GM19193 (cell line): Measurements from ENCODE around the gene PTPN20.

Experiments
- POLR2A ChIP-seq: IDR thresholded peaks from 4 replicates; pipeline ENCODE4 v1.6.1; 2011; ENCODE audit not compliant: insufficient read depth, insufficient read length; ENCODE audit errors: extremely low read depth

The PTPN20 gene

GRCh38 chr10:47020471-47020870, 109.2 kb downstream of the PTPN20 start:
- no peak for TF ChIP-seq POLR2A

DNA sequence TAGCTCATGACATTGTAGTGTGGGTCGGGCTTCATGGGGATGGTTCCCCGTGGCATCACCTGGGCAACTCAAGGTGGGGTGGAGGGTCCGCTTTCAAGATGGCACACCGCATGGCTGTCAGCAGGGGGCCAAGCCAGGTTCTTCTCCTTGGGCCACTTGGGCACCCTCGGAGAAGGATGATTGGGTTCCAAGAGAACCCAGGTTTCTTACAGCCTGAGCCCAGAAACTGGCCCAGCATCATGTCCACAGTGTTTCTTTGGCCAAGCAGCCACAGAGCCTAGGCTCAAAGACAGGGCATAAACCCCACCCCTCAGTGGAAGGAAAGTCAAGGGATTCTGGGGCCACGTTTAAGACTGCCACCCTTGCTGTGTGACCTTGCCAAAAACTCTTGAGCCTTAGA, 110.6 kb downstream of the PTPN20 start:
- no peak for TF ChIP-seq POLR2A

DNA sequence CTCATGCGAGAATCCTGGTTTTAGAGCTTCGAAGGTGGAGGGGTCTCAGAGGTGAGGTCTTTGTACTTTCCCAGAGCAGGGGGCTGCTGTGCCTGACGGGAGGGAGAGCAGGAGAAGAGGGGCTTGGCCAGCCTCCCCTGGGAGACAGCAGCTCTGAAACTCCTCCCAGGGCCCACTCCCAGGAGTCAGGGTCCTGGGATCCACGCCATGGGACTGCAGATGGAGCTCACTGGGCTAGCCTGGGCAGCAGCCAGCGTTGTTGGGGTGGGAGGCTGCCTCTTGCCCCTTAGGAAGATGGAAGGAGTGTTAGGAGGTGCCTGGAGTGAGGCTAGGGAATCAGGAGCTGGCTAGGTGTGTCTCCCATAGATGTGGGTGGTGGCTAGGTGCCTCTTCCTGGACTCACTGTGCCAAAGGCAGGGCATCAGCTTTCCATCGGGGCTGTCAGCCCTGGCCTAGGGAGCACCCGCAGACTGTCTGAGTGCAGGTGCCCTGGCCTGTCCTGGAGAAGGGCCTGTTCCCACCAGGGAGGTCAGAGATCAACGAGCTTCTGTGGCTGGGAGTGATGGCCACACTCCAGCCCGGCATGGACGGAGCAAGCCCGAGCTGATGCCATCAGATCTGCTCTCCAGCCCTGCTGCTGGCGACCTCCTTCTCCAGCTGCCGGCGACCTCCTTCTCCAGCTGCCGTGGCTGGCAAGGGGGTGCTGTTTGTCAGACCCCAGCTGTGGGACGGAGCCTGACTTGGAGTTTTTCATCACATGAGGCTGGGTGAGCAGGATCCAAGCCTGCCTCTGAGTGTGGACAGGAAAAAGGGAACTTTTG, 111.3 kb downstream of the PTPN20 start:
- TF ChIP-seq POLR2A = no peak

- no peak for TF ChIP-seq POLR2A
Measured at GRCh38 chr10:47023237-47024045, 112.2 kb downstream of the PTPN20 start.

- TF ChIP-seq POLR2A = no peak
Measured at GRCh38 chr10:47024046-47024322, 112.8 kb downstream of the PTPN20 start.

DNA sequence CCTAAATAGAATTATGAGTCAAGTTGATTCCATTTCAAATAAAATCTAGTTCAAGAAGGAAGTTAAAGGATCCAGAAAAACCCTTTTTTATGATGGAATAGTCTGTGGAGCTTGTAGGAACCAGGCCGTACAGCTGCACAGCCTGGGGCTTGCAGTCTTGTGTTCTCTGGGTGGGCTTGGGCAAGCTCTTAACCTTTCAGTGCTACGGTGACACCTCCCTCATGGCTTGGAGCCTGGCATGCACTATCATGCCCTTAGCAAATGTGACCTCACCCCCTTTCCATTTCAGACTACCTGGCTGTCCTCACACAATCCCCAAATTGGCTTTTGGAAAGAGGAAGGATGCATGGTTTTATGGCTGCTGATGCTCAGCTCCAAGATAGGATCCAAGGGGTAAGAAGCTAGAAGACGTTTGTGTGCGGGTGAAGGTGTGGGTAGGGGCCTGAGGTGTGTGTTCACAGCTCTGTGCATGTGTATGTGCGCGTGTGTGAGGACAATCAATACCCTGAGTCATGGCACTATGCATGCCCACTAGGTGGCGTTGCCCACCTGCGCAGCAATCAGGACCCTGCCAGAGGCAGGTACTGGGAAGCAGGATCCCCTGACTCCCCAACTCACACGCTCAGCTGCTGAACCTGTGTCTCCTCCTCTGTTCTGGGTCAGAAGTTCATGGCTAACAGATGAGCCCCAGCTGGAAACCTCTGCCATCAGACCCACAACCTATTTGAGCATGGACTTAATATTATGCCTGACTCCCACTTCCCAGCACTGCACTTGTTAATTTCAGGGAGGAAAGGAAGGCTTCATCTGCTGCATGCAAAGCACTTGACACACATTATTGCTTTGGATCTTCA, 113.4 kb downstream of the PTPN20 start:
- no peak for TF ChIP-seq POLR2A

GRCh38 chr10:47025253-47025539, 114.0 kb downstream of the PTPN20 start:
- no peak for TF ChIP-seq POLR2A

- no peak for TF ChIP-seq POLR2A
Measured at GRCh38 chr10:47025540-47026300, 114.5 kb downstream of the PTPN20 start.

DNA sequence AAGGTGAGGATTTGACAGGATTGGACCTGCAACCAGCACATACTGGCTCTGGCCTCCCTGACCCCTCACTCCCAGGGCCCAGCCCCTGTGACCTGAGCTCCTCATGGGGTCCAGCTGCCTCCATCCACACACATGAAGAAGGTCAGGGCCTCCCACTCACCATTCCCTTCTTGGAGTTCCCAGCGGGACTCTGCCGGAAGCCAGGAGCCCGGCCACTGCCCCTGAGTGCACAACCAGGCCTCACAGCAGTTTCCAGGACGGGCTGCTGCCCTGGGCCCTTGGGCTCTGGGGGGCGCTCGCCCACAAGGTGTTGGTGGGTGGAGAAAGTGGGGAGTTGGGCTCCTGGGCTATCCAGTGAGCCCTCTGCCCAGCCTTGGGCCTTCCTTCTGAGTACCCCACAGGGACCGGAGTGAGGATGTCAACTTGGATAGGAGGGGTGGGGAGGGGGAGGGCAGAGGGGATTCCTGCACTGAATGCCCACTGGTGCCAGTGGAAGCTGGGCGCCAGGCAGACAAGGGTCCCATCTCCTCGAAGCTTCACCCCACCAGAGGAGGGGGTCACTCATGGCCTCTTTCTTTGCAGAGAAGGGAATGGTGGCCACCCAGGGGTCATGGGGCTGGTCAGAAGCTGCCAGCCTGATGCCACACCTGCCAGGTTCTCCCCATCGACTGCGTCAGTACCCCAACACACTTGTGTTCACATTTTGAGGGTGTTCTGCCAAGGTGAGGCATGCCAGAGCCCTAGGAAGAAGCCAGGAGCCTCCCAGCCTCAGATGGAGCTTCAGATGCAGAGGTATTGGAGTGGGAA, 115.3 kb downstream of the PTPN20 start:
- TF ChIP-seq POLR2A = no peak

DNA sequence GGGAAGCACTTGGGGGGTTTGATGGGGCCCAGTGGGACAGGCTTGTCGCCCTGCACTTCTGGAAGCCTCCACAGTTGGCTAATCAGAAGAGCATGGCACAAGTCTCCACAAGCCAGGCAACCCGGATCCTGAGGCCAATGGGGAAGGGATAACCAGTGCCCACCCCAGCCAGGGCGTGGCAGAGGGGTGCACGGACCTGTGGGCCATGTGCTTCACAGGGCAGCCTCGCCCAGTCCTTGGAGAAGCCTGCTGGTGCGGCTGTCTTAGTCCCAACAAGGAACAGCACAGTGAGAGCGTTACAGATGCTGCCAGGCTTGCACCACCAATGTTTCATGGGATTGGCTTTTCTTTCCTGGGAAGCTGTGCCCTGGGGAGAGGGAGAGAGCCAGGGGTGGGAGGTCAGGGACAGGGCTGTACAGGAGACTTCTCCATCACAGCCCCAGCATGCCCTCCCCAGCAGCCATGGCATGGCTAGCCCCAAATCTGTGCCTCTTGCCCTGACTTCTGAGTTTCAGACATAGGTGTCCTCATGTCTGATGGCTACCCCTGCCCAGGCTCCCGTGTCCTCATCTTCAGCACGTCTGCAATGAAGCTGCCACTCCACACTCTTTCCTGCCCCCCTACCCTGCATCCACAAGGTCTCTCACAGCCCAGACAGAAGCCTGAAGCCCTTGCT, 116.0 kb downstream of the PTPN20 start:
- TF ChIP-seq POLR2A = no peak

- TF ChIP-seq POLR2A = no peak
Measured at GRCh38 chr10:47027784-47028260, 116.6 kb downstream of the PTPN20 start.

- no peak for TF ChIP-seq POLR2A
Measured at GRCh38 chr10:47028466-47028865, 117.2 kb downstream of the PTPN20 start.
